ENCODE results near the gene AJAP1.

AJAP1 gene

DNA sequence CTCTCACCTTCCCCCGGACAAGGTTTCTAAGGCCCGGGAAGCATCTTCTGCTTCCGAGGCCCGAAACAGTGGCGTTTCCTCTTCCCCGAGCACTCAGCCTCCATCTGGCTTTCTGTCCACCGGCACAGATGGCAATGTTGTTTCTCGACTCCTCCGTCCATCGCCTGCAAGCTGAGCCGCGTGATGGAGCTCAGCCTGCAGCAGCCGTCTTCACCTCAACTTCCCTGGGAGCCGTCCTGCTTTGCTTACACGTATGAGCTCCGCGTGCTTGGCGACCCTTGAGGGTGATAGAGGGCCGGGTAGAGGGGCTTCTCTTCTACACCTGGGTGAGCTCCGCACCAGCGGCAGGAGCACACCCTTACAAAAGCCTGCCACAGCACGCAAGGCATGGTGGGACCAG is 80.4 kb downstream of the AJAP1 start:
- DNase-seq (ENCODE audit: low spot score): no peak

DNA sequence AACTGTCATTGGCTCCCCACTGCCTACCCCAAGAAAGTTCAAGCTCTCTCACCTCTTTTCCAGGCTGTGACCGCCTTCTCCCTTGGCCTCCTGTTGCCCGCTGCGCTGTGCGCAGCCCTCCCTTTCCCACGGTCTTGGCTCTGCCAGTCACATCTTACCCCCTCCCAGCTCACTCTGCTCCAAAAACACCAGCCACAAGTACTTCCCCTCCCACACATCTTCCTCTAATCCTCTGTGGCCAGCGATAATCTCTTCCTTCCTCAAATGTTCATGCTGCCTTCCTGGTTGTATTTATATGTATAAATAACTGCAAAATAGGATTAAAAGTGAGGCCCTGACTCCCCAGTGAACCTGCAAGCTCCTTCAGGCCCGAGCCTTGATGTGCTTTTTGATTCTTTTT is 81.8 kb downstream of the AJAP1 start:
- DNase-seq (ENCODE audit: low spot score): no peak

DNA sequence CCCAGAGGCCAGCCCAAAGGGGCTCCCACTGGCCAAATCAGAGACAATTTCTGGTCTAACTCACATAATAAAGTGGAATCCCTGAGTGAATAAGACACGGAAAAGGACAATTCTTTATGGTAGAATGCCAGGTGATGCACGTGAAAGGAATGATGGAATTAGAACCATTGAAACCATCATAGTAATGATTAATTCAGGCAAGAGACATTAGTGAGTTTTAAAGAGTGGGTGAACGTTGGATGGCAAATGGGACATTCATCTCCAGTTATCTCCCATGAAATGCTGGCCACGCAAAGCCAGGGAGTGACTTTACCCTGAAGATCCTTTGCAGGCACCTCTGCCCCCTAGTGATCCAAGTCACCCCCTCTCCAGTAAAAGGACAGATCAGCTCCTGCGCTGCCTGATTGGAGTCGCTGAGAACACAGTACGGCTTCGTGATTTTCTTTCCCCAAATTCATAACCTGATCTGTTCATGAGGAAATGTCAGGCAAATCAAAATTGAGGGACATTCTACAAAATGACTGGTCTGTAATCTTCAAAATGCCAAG is 87.5 kb downstream of the AJAP1 start:
- DNase-seq (ENCODE audit: low spot score): no peak

DNA sequence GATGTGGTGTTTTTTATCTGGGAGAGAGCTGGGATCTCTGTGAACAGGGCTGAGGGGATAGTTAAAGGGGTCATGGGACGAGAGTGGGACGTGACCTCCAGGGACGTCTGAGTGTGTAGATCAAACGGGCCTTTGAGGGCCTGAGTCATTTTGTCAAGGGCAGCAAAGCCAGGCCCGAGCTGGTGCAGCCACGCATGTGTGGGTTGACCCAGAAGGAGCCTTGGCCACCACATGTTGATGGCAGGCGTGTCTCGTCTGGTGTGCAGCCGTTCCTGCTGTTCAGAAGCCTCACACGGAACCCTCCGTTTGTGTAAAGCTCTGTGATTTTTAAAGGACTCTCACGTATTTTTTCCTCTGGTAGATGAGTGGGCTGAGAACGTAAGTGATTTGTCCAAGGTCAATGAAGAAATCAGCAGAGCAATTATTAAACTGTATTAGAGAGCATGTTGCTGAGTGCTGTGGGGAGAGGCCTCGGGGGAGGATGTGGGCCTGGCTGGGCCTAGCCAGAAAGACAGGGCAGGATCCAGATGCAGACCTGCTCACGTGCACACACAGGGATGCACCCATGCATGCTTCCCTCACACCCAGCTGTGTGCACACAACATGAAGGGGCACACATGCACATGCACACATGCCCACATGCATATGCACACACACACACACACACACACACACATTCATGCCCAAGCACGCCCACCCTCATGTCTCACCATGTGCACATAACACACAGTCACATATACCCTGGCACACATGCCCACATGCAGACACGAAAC is 89.8 kb downstream of the AJAP1 start:
- no peak for DNase-seq (ENCODE audit: low spot score)

DNA sequence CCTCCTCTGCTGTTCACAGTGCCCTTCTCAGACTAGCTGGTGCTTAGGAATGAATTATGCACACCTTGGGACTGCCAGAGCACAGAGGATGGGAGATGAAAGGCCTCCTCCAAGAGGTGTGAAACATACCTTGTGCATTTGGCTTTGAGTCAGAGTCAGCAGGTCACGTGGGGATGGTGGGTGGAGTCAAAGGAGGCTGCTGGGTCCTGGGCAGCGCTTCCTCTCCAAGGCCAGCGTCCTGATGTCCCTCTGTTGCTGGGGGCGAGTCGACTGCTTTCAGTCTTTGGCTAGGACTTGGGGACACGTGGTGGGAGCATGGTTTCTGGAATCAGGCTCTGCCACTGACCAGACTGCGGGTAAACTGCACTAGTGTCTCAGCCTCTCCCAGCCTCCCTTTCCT is 91.2 kb downstream of the AJAP1 start:
- DNase-seq (ENCODE audit: low spot score): no peak

DNA sequence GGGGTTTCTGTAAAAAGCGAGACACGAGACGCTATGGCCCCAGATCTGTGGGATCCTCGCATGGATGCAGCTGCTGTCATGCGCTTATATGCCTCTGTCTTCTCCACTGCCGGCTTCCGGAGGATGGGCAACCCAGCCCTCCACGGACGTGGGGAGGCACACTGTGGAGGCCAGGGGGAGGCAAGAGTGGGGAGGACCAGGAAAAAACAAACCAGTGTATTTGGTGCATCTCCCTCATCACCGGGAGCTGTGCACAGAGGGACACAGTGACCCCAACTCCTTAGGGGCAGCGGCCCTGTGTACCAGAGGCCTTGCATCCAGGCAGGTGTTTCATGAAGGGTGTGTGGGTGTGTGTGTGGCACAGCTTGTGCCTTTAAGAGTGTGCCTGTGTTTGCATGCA is 95.0 kb downstream of the AJAP1 start:
- no peak for DNase-seq (ENCODE audit: low spot score)

DNA sequence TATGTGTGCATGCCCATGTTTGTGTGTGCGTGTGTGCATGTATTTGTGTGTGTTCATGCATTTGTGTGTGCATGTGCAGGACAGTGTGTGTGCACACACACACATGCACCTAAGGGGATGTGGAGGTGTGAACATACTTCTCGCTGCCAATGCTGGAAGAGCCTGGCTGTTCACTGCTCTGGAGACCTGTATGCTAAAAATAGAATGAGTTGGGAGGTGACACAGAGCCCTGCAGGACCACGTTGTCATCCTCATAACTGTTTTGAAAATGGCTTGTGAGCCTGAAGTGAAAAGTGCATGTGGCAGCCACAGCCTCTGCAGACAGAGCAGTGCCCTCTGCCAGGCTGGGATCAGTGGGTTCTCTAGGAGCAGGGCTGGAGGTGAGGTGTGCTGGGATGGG is 95.8 kb downstream of the AJAP1 start:
- no peak for DNase-seq (ENCODE audit: low spot score)

DNA sequence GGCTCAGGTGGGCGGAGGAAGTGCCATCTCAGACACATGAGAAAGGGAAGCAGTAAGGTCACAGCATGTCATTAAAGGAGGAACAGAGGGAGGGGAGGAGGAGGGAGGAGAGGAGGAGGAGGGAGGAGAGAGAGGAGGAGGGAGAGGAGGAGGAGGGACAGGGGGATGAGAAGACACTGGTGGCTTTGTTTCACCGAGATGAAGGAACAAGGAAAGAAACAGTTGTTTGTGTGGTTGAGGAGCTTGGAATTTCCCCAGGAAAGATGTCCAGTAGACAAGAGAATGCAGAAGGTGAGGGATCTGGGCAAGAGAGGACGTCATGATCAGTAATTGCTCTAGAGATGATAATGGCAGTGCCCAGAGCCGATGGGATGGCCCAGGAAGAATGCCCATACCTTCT is 97.7 kb downstream of the AJAP1 start:
- no peak for DNase-seq (ENCODE audit: low spot score)

DNA sequence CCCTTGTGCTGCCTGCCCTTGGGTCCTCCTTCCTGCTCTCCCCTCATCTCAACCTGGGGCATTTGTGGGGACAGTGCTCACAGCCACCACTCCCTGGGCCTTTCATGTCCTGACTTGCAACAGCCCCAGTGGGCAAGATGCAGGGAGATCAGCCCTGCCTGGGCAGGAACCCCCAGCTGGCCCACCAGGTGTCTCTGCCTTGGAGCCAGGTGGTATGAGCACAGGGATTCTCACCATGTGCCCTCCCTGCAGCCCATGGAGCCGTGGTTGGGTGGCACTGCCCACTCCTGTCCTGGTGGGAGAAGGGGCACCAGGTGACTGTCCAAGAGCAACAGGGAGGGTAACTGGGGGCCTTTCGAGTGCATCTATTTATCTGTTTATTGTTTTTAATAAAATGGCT is 100.4 kb downstream of the AJAP1 start:
- DNase-seq (ENCODE audit: low spot score): no peak

DNA sequence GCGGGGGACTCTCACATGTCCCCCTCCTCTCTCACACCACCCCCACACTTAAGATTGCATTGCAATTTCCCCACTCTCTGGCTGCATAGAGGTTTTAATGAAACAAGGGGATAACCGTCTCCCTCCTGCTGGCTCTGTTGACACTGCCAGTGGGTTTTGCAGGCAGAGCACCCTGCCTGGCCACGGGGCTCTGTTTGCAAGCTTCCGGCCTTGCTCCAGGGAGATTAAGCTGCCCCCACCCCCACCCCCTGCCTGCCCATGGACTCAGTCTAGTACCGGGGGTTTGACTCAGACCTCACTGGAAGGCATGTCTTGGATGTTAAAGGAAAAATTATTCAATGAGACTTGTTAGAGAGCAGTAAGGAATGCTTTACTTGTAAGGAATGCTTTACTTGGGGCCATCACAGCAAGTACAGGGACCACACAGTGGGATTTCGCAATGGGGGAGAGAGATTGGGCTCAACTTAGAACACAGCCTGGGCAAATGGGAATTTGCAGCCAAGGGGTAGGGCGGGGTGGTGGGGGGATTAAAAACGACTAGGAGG is 101.0 kb downstream of the AJAP1 start:
- DNase-seq (ENCODE audit: low spot score): no peak

DNA sequence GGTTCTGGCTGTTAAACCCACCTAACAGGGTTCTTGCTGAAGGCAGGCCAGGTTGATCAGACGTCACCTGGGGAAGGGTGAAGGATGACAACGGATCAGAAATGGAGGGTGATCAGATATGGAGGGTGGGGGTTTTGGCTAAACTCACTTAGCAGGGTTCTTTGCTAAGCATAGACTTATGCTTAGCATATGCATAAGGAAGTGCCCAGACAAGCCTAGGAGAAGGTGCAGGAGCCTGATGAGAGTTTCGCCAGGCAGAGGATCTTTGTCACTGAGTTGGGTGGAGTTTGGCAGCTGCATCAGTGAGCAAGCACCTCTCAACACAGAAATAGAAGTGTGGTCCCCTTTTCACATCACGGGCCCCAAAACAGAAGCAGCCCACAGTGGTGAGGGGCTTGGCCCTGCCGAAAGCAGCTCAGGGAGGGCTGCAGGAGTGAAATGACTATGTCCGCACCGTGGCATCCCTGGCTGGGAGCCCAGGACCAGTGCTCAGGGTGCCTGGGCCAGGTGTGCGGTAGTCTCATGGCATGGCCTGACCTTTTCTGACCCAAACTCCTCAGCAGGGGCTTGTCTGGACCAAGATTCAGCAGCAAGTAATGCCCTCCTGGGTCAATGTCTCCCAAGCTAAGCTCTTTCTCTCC is 101.6 kb downstream of the AJAP1 start:
- no peak for DNase-seq (ENCODE audit: low spot score)

DNA sequence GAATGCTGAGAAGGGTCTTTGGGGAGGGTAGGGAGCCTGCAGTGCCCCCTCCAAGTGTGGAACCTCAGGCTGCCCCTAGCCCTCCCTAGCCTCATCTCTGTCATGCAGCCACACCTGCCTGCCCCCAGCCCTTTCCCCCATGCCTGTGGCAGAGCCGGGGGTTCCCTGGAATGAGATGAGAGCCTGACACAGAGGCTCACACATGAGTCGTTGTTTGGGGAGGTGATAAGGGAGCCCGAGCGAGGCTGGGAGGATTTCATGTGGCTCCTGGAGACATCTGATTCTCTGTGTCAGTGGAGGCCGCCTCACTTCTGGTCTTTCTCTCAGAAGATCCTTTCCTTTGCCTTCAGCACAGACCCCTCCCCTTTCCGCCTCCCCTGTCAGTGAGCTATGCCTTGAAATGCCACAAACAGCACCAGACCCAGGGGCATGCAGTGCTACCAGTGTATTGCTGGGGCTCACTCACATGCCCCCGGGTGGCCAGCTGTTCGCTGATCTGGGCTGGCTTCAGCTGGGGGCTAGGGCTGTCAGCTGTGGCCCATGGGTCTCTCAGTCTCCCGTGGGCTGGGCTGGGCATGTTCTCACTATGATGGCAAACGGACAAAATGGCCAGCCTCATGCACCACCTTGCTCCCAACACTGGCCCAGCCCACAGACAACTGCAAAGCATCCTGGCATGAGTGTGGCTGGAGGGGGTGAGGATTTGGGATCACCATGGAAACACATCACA is 102.6 kb downstream of the AJAP1 start:
- no peak for DNase-seq (ENCODE audit: low spot score)

DNA sequence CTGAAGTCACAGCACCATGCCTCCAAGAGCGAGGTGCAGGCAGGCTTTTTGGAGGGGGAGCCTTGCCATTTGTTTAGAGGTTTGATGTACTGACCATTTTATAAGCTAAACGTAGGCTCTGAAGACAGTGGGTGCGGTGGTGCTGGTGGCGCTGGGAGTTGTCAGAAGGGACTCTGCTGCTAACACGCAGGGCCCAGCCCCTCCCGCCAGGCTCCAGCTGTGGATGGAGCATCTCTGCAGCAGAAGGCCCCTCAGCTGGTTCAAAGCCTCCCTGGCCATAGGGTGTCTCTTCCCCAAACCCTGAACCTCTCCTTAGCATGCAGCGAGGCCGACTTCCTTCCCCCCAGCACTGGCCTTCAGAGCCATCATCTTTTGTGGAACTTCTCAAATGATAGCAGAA is 105.3 kb downstream of the AJAP1 start:
- no peak for DNase-seq (ENCODE audit: low spot score)

DNA sequence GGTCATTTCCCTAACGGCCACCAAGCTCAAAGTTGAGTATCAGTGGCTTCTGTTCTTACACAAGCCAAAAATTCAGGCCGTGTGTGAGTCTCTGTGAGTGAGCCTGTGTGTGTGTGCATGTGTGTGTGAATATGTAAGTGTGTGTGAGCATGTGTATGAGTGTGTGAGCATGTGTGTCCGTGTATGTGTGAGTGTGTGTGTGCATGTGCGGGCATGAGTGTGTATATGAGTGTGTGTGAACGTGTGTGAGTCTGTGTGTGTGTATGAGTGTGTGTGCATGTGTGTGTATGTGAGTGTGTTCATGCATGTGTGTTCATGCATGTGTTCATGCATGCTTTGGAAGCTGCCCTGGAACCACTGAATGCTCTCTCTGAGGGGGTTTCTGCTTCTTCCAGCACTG is 105.7 kb downstream of the AJAP1 start:
- no peak for DNase-seq (ENCODE audit: low spot score)

DNA sequence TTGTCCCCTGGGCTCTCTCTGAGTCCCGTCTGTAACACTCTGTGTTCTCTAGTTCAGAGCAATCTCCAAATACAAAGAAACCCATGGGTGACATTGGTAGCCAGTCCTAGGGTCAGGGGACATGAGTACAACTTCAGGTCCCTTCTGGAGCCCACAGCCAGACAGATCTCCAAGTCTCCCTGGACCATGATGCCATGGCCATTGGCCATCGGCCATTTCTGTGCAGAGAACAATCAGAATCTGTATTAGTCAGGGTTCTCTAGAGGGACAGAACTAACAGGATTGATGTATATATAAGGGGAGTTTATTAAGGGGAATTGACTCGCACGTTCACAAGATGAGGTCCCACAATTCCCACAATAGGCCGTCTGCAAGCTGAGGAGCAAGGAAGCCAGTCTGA is 106.9 kb downstream of the AJAP1 start:
- no peak for DNase-seq (ENCODE audit: low spot score)

DNA sequence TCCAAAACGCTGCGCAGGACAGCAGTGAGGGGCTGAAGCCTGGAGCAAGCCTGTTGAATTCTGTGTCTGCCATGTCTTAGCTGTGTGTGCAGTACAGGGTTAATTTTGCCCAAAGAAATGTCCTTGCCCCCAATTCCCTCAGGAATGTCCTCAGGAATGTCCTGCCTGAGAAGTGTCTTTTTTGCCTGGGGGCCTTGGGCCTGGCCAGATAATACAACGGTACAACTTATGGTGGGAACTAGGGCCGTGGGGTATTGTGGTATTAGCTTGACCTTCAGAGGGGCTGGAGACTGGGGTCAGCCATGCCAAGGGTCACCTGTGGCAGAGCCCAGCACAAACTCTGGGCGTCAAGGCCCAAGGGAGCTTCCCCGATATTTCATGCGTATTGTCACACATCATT is 107.7 kb downstream of the AJAP1 start:
- DNase-seq (ENCODE audit: low spot score): no peak

DNA sequence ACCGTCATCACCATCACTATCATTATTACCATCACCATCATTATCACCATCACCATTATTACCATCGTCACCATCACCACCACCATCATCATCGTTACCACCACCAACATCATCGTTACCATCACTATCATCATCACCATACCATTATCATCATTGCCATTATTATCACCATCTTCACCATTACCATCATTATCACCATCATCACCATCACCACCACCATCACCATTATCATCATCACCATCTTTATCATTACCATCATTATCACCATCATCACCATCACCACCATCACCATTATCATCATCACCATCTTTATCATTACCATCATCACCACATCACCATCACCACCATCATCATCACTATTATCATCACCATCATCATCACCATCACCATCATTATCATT is 112.9 kb downstream of the AJAP1 start:
- DNase-seq (ENCODE audit: low spot score): no peak

DNA sequence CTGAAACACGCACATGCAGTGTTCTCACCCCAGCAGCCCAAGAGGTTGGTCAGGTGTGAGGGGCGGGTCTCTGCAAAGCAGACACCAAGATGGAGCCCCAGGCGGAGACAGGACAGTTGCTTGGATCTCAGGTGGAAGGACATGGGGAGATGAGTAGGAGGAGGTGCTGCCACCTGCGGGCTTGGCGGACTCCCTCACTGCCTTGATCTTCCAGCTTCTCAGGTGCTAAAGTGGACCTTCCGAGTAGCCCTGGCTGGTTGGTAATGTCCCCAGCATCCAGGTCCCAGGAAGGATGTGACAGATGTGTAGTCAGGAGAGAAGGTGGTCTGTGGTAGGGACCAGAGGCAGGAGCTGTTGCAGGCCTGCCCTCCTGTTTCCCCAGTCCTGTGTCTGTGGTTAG is 114.1 kb downstream of the AJAP1 start:
- no peak for DNase-seq (ENCODE audit: low spot score)

DNA sequence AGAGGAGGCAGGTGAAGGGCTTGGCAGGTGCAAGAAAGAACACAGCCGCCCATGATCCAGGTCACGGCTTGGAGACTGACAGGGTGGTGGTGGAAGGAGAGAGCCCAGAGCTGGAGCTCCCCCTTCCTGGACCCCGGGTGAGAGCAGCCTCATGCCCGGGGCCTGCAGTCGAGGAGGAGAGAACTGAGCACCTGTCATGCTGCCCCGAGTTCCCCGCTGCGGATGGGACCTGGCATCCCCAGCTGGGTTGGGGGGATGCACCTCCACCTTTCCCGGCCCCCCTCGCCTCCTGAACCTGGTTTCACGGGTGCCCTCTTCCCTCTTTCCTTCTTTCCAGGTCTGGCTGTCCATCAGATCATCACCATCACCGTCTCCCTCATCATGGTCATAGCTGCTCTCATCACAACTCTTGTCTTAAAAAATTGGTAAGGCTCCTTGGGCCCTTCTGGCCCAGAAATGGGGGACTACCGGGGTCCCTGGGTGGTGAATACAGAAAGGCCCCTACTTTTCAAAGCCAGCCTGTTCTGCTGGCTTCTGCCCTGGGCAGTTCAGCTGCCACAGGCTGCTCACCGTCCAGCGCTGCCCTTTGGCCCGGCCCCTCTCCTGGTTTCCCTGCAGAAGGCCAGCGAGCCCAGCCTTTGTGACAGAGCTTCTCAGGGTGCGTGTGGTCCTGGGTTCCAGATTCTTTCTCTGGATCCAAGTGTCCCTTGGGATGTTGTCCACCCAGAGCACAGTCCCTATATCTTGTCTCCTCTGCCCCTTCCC is 115.3 kb downstream of the AJAP1 start:
- DNase-seq (ENCODE audit: low spot score): no peak

DNA sequence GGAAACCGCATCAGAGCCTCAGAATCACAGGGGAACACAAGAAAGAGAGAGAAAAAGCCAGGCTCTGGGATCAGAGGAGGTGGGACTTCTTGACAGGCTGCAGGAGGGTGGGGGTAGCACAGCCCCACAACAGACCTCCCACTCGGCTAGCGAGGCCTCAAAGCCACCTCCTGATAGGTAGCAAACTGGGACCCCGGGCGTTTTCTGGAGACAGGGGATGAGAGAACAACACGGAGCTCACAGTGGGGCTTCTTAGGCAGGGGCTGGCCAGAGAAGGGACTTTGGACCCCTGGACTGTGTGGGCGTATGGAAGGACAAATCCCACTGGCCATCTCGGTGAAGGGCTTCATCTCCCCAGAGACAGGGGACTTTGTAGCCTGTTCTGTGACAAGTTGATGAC is 116.3 kb downstream of the AJAP1 start:
- DNase-seq (ENCODE audit: low spot score): no peak

DNA sequence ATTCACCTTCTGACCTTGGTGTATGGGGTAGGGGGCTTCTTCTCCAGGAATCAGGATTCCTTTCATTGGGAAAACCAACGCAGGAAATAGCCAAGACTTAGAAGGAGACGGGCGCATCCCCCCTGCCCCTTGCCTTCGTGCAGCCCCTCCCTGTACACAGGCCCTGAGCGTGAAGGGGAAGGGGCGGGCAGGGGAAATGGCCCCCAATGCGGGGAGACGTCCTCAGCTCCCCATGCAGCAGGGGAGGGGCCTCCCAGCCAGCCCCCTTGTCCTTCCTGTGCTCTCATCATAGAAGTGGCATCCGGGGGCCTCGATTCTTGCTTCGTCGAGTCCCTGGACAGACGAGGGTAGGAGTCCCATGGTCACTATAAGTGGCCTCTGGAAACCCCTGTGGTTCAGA is 116.9 kb downstream of the AJAP1 start:
- no peak for DNase-seq (ENCODE audit: low spot score)

DNA sequence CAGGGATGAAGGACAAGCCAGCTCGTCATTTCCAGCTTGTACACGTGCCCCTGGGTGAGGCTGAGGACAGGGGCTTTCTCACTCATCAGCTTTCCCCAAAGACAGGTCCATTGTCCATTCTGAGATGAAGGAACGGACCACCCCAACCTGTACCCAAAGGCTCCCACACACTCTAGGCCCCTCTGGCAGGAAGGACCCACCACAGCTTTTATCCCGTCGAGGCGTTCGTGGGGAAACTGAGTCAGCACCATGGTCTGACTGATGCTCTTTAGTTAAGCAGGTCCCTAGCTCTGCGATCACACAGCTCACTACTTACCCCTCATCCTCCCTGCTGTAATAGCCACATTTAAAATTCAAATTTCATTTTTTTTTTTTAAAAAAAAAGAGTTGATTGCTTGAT is 117.3 kb downstream of the AJAP1 start:
- no peak for DNase-seq (ENCODE audit: low spot score)
